IMR-90 (cell line): ENCODE results near the gene GCSAM. TPM values are rescaled to one million over a fixed set of nuclear protein-coding genes. Genes with fewer than 3 reads are reported as not detected.
"Not testable (repeated sequence)": the region's sequence is repeated elsewhere in the genome, so short reads cannot be mapped to it uniquely, and the experiment has no call there.

Experiments used
- ATAC-seq: fragments of 200-7000 bp; cut with Tn5 transposase; 2 replicates; pipeline ENCODE4 v1.9.1; 2020; ENCODE audit warnings: low read depth, mild to moderate bottlenecking, moderate library complexity
- BruUV-seq: library from RNA; stranded (reverse); fragments of 400-500 nt; replicated peaks from 2 replicates; lab custom pipeline; 2021; lab: Mats Ljungman, UMichigan
- CTCF ChIA-PET: fragments of 300-600 bp; formaldehyde crosslinking; extraction: SDS; loops from one replicate; lab custom pipeline; 2021; ENCODE audit warnings: antibody characterized with exemption; lab: Yijun Ruan, JAX
- POLR2A ChIA-PET: fragments of 300-600 bp; sonication (Branson Sonifier 250); formaldehyde crosslinking; loops from one replicate; lab custom pipeline; 2022; ENCODE audit warnings: antibody characterized with exemption; ENCODE audit not compliant: unreplicated experiment; lab: Charles Lee
- DNase-seq: peaks from one replicate; pipeline ENCODE4 v3.0.0; 2013
- H2AFZ ChIP-seq: replicated peaks from 2 replicates; pipeline ENCODE3; 2013; ENCODE audit warnings: low read length, mild to moderate bottlenecking; ENCODE audit not compliant: poor library complexity
- H2AK5ac ChIP-seq: 2 replicates; pipeline ENCODE4 v1.6.1; 2013; ENCODE audit warnings: low read depth, low read length, inconsistent platforms
- H2AK9ac ChIP-seq: replicated peaks from 2 replicates; pipeline ENCODE3; 2013; ENCODE audit warnings: mild to moderate bottlenecking, low read depth, low read length, moderate library complexity; ENCODE audit not compliant: poor library complexity
- H2BK120ac ChIP-seq: 2 replicates; pipeline ENCODE4 v1.6.1; 2013; ENCODE audit warnings: low read depth, low read length, inconsistent platforms
- H2BK15ac ChIP-seq: 3 replicates; pipeline ENCODE4 v1.6.1; 2013; ENCODE audit warnings: low read depth, low read length, inconsistent platforms
- H2BK20ac ChIP-seq: 2 replicates; pipeline ENCODE4 v1.6.1; 2013; ENCODE audit warnings: low read depth, mild to moderate bottlenecking, inconsistent platforms, low read length, moderate library complexity
- H2BK5ac ChIP-seq: 2 replicates; pipeline ENCODE4 v1.6.1; 2013; ENCODE audit warnings: mild to moderate bottlenecking, low read depth, low read length, inconsistent platforms; ENCODE audit not compliant: poor library complexity, severe bottlenecking
- H3K14ac ChIP-seq: replicated peaks from 2 replicates; pipeline ENCODE4 v1.6.1; 2013; ENCODE audit warnings: low read depth, low read length, inconsistent platforms
- H3K18ac ChIP-seq: 2 replicates; pipeline ENCODE4 v1.6.1; 2013; ENCODE audit warnings: low read depth, low read length, control low read depth
- H3K23ac ChIP-seq: 2 replicates; pipeline ENCODE4 v1.6.1; 2013; ENCODE audit warnings: low read depth, low read length, inconsistent platforms
- H3K27ac ChIP-seq: 2 replicates; pipeline ENCODE4 v1.5.1; 2013; ENCODE audit warnings: mild to moderate bottlenecking, control low read depth, low read length; ENCODE audit not compliant: insufficient read depth
- H3K27me3 ChIP-seq: 2 replicates; pipeline ENCODE4 v1.6.1; 2013; ENCODE audit warnings: low read length; ENCODE audit not compliant: control insufficient read depth, insufficient read depth
- H3K36me3 ChIP-seq: 2 replicates; pipeline ENCODE4 v1.6.1; 2013; ENCODE audit warnings: low read length, mixed read lengths; ENCODE audit not compliant: control insufficient read depth, insufficient read depth
- H3K4ac ChIP-seq: 2 replicates; pipeline ENCODE4 v1.6.1; 2013; ENCODE audit warnings: low read depth, low read length, inconsistent platforms
- H3K4me1 ChIP-seq: 2 replicates; pipeline ENCODE4 v1.6.1; 2013; ENCODE audit warnings: low read length, mixed read lengths; ENCODE audit not compliant: control insufficient read depth, insufficient read depth
- H3K4me2 ChIP-seq: 2 replicates; pipeline ENCODE4 v1.6.1; 2013; ENCODE audit warnings: low read depth, mild to moderate bottlenecking, control low read depth, low read length, moderate library complexity
- H3K4me3 ChIP-seq: 2 replicates; pipeline ENCODE4 v1.5.1; 2013; ENCODE audit warnings: low read depth, mild to moderate bottlenecking, control low read depth, low read length, moderate library complexity; ENCODE audit not compliant: insufficient read depth
- H3K56ac ChIP-seq: 2 replicates; pipeline ENCODE4 v1.6.1; 2013; ENCODE audit warnings: low read length, inconsistent platforms; ENCODE audit not compliant: insufficient read depth; ENCODE audit errors: extremely low read depth
- H3K79me1 ChIP-seq, 2 experiments: 2 replicates each; pipeline ENCODE4 v1.6.1; 2013; ENCODE audit warnings: low read length in 2 of 2, inconsistent platforms in 1 of 2, low read depth in 1 of 2
- H3K9ac ChIP-seq: 2 replicates; pipeline ENCODE4 v1.6.1; 2013; ENCODE audit warnings: low read depth, low read length, control low read depth
- H3K9me1 ChIP-seq: 2 replicates; pipeline ENCODE4 v1.6.1; 2013; ENCODE audit warnings: low read length, inconsistent platforms; ENCODE audit not compliant: insufficient read depth
- H3K9me3 ChIP-seq: 2 replicates; pipeline ENCODE4 v1.6.1; 2013; ENCODE audit warnings: low read length; ENCODE audit not compliant: control insufficient read depth, insufficient read depth
- H4K20me1 ChIP-seq: 2 replicates; pipeline ENCODE4 v1.6.1; 2013; ENCODE audit warnings: low read length, inconsistent platforms; ENCODE audit not compliant: insufficient read depth
- H4K5ac ChIP-seq: 2 replicates; pipeline ENCODE4 v1.6.1; 2013; ENCODE audit warnings: mild to moderate bottlenecking, low read depth, low read length, control low read depth
- H4K8ac ChIP-seq, 2 experiments: 2 replicates each; pipeline ENCODE4 v1.6.1; 2013; ENCODE audit warnings: low read depth in 2 of 2, low read length in 2 of 2, control low read depth in 1 of 2, inconsistent platforms in 1 of 2
- H4K91ac ChIP-seq: 2 replicates; pipeline ENCODE4 v1.6.1; 2013; ENCODE audit warnings: low read depth, low read length, inconsistent platforms; ENCODE audit not compliant: insufficient read depth
- WGBS, 2 experiments: methylation state at CpG; one replicate each; pipeline versions ENCODE4 v1.1.5 to v1.1.7; 2013; ENCODE audit warnings: missing lambda C conversion rate in 2 of 2; ENCODE audit not compliant: insufficient read length in 1 of 2; ENCODE audit errors: extremely low coverage in 2 of 2; 5-methylcytosine and 5-hydroxymethylcytosine counted together
- dilution Hi-C: fragments of 300-500 bp; cut with HindIII; formaldehyde crosslinking; loops from one replicate; pipeline ENCODE4 v1.14.3; 2018; ENCODE audit warnings: low sequenced_read_pairs; ENCODE audit not compliant: unreplicated experiment
- in situ Hi-C: fragments of 300-500 bp; cut with MboI; formaldehyde crosslinking; loops from 3 replicates; pipeline ENCODE4 v1.14.3; 2019; ENCODE audit warnings: low sequenced_read_pairs, inconsistent platforms, mixed read lengths
- intact Hi-C: fragments of 100-400 bp; cut with micrococcal nuclease; formaldehyde crosslinking; loops from 2 replicates; pipeline ENCODE4 v1.10.0; 2022
- microRNA-seq, 2 experiments: library from miRNA; stranded (forward) in 1 of 2; unstranded in 1 of 2; fragments of 10-50 nt in 1 of 2; fragments of <30 nt in 1 of 2; gene quantifications in 1 of 2; microRNA quantifications in 1 of 2; one replicate each; pipeline versions ENCODE3 to v1.1.0; 2013 to 2020; ENCODE audit not compliant: insufficient read depth in 1 of 2, insufficient read length in 1 of 2, unreplicated experiment in 1 of 2
- polyA plus RNA-seq, 3 experiments: library from polyadenylated mRNA; depleted of rRNA; stranded (reverse); fragments of >200 nt; gene quantifications; 2 replicates each; pipeline ENCODE4 v1.2.3, GENCODE V29; 2012; ENCODE audit warnings: low replicate concordance in 1 of 3
- small RNA-seq, 5 experiments: library from RNA; depleted of rRNA; stranded (forward); fragments of <200 nt; gene quantifications; one replicate each; pipeline ENCODE3, GENCODE V24; 2012
- total RNA-seq: library from RNA; depleted of rRNA; stranded (reverse); fragments of >200 nt; gene quantifications from 2 replicates; pipeline ENCODE4 v1.2.3, GENCODE V29; 2012; rRNA removed

The GCSAM gene
- total and polyA plus RNA-seq, 2 of the 4 experiments (the other 2 are of a cell fraction), result not detected

DNA sequence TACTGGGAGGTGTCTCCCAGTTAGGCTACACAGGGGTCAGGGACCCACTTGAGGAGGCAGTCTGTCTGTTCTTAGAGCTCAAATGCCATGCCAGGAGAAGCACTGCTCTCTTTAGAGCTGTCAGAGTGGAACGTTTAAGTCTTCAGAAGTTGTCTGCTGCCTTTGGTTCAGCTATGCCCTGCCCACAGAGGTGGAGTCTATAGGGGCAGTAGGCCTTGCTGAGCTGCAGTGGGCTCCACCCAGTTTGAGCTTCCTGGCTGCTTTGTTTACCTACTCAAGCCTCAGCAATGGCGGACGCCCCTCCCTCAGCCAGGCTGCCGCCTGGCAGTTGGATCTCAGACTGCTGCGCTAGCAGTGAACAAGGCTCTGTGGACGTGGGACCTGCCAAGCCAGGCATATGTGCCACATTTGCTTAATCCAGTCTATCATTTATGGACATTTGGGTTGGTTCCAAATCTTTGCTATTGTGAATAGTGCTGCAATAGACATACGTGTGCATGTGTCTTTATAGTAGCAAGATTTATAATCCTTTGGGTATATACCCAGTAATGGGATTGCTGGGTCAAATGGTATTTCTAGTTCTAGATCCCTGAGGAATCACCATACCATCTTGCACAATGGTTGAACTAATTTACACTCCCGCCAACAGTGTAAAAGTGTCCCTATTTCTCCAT is 60.5 kb downstream of the GCSAM start:
- H2BK120ac ChIP-seq, H2AK9ac ChIP-seq, H3K4me3 ChIP-seq, H3K18ac ChIP-seq, H2BK20ac ChIP-seq, H4K5ac ChIP-seq, H3K23ac ChIP-seq, H3K79me1 ChIP-seq, H2AK5ac ChIP-seq, H2BK5ac ChIP-seq, BruUV-seq, H3K27me3 ChIP-seq, H3K9me1 ChIP-seq, dilution Hi-C loops, H4K8ac ChIP-seq, ATAC-seq, H3K14ac ChIP-seq, H3K27ac ChIP-seq, in situ Hi-C loops, CTCF ChIA-PET, POLR2A ChIA-PET, H3K9ac ChIP-seq, H3K4me2 ChIP-seq, intact Hi-C loops, H4K91ac ChIP-seq, H3K4ac ChIP-seq, H3K56ac ChIP-seq, H4K20me1 ChIP-seq, H3K36me3 ChIP-seq, H3K9me3 ChIP-seq, DNase-seq, H2AFZ ChIP-seq, H2BK15ac ChIP-seq: not testable (repeated sequence)
- WGBS, 2 experiments, result 93% methylated on average over 3 of the region's 8 CpGs; no CpG with 5 or more reads in 1 of the 2 experiments
- H3K4me1 ChIP-seq, result peaks cover 10% of the 10 kb centered on the region

Small RNA genes lying within 50 kb of the gene (microRNA-seq; reads per million reads assigned to microRNA genes)
- 0 reads per million in 2 experiments for gene MIR567

Small RNA genes lying within 50 kb of the gene (small RNA-seq; reads per million reads assigned to genes)
- 0 reads per million in 5 experiments for gene MIR567

Other genes starting within 250 kb of the GCSAM start
- gene ABHD10, start 154.2 kb downstream of the GCSAM start, total RNA-seq, result 53.9 and 57.2 TPM in 2 replicates
- gene ABHD10, start 154.2 kb downstream of the GCSAM start, polyA plus RNA-seq (2012; rRNA removed), result 17.7 and 24.7 TPM in 2 replicates
- 3.2 and 3.6 TPM in 2 replicates for gene TAGLN3, start 134.3 kb downstream of the GCSAM start, total RNA-seq
- gene TAGLN3, start 134.3 kb downstream of the GCSAM start, polyA plus RNA-seq (2012; rRNA removed), result 7.7 TPM in 2 replicates
- gene TMPRSS7, start 98.5 kb downstream of the GCSAM start, total RNA-seq, result not detected in 2 replicates
- 0.07 TPM in 1 of 2 replicates, not detected in the other for gene TMPRSS7, start 98.5 kb downstream of the GCSAM start, polyA plus RNA-seq (2012; rRNA removed)
- gene C3orf52, start 46.9 kb downstream of the GCSAM start, total RNA-seq, result 12.5 and 16.1 TPM in 2 replicates
- gene C3orf52, start 46.9 kb downstream of the GCSAM start, polyA plus RNA-seq (2012; rRNA removed), result 6.4 and 7.5 TPM in 2 replicates
- gene SLC9C1, start 161.0 kb upstream of the GCSAM start, total RNA-seq, result not detected in 2 replicates
- gene SLC9C1, start 161.0 kb upstream of the GCSAM start, polyA plus RNA-seq (2012; rRNA removed), result not detected in 2 replicates
- gene CD200, start 199.9 kb upstream of the GCSAM start, total RNA-seq, result 0.83 and 1.1 TPM in 2 replicates
- 1.6 and 1.7 TPM in 2 replicates for gene CD200, start 199.9 kb upstream of the GCSAM start, polyA plus RNA-seq (2012; rRNA removed)